Endometrium (tissue), 2 donors: ENCODE results near the gene PLA1A.
"Not testable (repeated sequence)": the region's sequence is repeated elsewhere in the genome, so short reads cannot be mapped to it uniquely, and the experiment has no call there.

Source experiments
- FAIRE-seq: peaks from 2 replicates; lab custom pipeline; 2012; peaks lifted over from hg19 to GRCh38; lab: Jason Lieb, UNC
- donor health status: control.
- donor health status: control.

PLA1A gene, protein sequence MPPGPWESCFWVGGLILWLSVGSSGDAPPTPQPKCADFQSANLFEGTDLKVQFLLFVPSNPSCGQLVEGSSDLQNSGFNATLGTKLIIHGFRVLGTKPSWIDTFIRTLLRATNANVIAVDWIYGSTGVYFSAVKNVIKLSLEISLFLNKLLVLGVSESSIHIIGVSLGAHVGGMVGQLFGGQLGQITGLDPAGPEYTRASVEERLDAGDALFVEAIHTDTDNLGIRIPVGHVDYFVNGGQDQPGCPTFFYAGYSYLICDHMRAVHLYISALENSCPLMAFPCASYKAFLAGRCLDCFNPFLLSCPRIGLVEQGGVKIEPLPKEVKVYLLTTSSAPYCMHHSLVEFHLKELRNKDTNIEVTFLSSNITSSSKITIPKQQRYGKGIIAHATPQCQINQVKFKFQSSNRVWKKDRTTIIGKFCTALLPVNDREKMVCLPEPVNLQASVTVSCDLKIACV

DNA sequence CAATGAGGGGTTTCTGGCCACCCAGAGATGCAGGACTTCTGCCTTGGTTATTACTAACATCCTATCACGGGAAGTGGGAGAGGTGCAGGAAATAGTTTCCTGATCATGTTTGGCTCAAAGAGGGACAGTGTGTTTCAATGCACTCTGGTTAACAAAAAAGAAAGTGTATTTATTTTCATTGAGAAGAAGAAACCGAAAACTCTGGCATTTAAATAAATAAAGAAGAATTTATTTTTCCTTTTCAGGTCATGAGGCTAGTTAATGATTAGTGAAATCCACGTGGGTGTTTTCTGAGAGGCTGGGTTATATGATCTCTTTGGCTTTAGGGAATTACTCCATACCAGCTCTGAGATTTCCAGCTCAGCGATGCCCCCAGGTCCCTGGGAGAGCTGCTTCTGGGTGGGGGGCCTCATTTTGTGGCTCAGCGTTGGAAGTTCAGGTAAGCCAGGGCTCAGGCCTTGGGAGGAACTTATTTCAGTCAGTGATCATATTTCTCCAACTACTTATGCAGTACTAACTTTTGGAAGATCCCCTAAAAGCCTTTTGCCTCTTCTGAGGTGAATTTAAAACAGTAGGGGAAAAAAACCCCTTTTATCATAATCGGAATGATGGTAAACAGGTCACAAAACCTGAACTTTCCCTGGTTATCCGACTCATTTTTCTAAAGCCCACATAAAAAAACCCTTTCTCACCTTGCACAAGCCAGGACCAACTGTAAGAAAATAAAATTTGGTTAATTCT is at the start of gene PLA1A:
PLA1A (plus strand) TSS at position 338 of the 741 bp plus-strand sequence; CDS start at position 367, 29 bp downstream.
- FAIRE-seq, result no peak

DNA sequence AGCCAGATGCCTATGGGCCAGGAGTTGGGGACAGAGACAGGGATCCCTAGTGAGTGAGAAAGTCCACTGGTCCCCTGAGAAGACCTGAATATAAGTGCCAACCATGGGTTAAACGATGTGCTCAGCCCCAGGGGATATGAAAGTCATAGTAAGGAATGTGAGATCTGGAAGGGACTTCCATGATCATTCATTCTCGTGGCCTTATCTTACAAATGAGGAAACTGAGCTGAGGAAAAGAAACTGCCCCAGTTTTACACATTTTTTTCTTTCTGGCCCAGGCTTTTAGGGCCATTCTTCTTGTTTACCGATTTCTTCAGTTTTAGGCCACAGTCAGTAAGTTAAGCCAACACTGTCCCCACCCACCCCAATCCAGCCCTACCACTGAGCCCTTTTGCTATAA is 49.3 kb upstream of the PLA1A start:
- FAIRE-seq, result no peak

DNA sequence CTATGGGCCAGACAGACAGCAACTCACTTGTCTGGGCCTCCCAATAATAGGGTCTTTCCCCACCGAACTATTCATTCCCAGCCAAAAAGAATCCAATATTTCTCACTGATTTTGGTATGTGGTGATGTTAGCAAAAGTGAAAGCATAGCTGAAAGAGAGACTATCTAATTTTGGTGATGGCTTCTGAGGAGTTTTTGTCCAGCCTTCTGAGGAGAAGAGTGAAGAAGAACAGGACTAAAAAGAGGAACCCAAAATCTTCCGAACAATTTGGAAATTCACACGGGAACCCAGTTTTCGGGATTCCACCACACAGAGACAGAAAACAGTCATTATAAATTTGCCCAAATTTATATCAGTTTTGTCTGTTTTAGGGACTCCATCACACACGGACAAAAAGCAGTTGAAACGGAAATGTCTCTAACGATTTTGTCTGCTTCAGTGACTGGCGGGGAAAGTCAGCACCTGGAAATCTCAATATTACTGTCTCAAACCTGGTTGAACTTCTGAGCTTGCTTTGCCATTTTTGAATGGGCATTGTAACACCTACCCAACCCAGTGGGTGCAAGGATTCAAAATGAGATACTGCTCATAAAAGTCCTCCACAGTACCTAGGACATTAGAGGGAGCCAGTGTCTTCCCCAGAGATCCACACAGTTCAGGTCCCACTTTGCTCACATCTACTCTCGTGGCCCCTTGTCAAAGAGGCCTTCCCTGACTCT is 47.3 kb upstream of the PLA1A start:
- FAIRE-seq, result no peak

DNA sequence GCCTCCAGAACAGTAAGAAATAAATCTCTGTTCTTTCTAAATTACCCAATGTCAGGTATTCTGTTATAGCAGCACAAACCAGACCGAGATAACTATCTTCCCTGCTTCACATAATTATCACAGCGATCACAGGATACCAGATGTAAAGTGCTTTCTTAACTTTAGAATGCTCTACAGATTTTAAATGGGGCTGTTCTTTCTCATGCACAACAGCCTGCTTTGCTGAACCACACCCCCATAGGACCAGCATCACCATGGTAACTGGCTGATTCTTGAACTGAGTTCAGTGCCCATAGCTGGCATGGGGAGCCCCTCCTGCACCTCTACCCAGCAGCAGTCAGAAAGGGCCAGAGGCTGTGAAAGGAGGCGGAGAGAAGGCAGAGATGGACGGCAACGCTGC is 46.1 kb upstream of the PLA1A start:
- FAIRE-seq, result no peak

DNA sequence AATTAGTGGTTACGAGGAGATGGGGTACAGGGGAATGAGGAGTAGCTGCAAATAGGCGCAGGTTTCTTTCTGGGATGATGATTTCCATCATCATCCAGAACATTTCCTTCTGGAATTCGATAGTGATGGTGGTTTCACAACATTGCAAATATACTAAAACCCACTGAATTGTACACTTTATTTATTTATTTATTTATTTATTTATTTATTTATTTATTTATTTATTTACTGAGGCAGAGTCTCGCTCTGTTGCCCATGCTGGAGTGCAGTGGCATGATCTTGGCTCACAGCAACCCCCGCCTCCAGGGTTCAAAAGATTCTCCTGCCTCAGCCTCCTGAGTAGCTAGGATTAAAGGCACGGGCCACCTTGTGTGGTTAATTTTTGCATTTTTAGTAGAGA is 44.8 kb upstream of the PLA1A start:
- not testable (repeated sequence) for FAIRE-seq

DNA sequence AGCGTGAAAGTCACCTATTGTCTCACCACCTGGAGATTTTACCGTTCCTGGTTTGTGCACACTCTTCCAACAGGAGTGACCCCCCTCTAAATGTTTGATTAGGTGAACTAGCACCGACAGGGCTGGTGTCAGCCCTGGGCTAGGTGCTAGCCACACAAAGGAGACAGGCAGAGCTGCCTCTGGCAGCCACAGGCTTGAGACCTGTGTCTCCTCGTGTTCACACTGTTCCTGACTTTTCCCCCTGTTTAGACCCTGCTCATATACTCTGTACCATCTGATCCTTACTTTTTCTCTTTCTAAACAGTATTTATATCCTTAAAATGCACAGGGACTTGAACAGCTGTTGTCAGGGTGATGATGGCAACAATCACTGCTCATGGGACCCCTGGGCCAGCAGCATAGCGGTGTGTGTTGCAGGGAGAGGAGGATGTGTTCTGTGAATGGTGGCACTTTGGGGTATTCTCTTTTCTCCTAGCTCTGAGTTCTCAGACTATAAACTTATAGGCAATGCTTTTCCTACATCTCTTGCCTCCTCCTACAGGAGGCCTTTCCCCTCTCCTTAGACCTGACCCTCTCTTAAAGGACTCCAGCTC is 43.8 kb upstream of the PLA1A start:
- FAIRE-seq, result no peak

DNA sequence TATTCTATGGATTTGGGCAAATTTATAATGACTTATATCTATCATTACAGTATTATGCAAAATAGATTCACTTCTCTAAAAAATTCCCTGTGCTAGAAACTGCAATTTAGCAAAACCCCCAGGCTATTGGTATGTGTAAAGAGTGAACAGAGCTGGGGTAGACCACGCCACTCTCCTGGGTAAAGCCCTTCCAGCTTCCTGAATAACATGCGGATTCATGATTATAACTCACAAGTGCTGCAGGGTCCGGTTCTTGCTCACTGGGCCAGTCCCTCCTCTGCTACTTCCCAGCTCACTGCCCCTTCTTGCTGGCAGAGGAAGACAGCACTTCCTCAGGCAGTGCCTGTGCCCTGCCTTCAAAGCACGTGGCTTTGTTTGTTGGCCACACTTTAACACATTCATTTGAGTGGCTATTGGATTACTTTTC is 42.4 kb upstream of the PLA1A start:
- FAIRE-seq, result no peak

DNA sequence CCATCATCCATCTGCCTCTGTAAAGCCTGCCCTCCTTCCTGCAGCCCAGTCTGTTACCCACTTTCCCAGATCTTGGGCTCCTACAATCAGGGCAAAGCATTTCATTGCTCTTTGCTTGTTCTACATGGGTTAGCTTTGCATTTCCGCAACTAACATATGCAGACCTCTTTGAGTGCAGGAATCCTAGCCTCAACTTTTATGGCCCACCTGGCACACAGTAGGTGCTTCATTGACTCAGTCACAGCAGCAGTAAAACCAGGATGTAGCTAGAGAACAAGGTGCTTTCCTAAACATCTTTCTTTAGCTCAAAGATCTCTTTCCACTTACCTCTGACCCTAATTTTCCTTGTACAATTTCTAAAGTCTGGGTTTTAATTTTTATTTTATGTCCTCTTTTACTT is 41.8 kb upstream of the PLA1A start:
- FAIRE-seq, result no peak

DNA sequence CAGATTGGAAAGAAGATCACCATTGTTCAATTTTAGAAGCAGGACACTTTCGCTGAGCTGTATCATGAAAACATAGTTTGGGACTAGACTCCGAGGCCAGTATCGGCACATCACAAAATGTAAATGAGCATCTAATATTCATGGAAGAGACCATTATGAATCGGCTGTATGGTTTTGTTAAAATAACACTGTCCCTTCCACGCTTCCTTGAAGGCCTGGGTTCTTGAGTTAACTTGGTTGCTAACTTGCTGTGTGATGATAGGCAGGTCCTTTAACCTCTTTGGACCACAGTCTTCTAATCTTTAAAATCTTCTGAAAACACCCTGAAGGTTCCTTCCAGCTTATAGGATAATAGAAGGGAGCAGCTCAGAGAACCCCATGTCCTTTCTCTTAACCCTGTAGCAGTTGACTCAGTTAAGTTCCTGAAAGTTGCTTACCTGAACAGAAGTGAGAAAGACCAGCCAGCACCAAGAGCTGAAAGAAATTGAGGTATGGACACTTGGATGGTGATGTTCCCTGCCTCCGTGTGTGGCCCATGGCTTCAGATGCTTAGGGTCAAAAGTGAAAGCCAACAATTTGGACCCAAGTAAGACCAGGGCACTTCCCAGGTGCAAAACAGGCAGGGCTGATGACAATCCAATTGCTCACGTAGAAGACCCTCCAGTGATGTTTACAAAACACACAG is 40.4 kb upstream of the PLA1A start:
- no peak for FAIRE-seq

DNA sequence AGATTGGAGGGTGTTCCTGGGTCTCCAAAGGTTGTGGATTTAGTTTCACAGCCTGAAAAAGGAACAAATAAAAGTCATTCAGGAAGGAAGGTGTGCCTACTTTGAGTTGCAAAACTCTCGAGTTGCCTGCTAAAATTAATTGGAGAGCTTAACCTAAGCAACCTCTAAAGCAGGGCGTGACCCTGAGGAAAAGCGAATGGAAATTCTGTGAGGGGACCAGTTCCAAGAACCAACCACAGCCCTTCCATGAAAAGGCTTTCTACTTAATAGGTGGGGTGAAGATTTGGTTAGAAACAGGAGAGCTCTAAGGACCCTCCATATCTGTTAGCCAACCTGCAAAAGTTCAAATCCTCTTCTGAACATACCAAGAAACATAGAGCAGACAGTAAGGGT is 39.8 kb upstream of the PLA1A start:
- no peak for FAIRE-seq

DNA sequence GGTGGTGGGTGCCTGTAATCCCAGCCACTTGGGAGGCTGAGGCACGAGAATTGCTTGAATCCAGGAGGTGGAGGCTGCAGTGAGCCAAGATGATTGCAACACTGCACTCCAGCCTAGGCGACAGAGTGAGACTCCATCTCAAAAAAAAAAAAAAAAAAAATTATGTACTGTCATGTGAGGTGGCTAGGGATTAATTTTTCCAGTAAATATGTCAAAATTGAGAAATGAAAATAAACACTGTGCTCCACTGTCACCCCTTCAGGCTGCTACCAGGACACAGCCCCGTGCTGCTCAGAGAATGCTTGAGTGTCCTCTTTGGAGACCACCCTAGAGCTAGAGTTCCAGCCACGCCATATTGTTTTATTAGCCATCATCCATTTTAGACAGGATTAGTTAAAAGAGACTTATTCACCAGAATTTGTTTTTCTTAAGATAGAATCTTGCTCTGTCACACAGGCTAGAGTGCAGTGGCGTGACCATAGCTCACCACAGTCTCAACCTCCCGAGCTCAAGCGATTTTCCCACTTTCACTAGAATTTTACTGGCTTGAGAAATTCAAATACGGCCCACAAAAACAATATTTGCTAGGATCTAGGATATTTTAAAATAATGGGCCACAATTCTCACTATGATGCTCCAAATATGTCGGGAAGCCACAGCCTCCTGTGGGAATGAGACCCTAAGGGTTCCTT is 38.9 kb upstream of the PLA1A start:
- no peak for FAIRE-seq

DNA sequence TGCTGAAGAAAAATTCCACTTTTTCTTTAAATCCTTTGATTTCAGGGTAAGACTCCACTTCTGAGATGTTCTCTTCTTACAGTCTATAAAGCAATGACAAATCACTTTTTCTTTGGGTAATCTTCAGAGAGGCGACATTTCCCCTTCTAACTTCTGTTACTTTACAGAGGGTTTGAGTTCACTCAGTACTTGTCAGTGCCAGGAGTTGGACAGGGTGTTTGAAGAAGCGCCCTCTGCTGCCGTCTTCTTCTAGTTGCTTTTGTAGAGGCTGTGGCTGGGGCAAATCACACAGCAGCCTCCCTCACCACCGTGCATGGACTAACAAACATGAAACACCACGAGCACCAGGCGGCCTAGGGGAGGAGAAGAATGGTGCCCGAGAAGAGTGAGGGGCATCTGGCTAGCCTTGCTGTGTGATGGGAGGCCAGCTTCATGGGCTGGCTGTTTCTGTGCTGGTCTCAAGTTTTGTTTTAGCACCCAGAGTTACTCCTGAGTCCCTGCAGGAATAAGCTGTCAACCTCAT is 38.2 kb upstream of the PLA1A start, which contains the start of gene CD80:
CD80 (minus strand) TSS at position 174 of the 523 bp plus-strand sequence. CDS start 1,886 bp downstream, outside the sequence.
- no peak for FAIRE-seq

DNA sequence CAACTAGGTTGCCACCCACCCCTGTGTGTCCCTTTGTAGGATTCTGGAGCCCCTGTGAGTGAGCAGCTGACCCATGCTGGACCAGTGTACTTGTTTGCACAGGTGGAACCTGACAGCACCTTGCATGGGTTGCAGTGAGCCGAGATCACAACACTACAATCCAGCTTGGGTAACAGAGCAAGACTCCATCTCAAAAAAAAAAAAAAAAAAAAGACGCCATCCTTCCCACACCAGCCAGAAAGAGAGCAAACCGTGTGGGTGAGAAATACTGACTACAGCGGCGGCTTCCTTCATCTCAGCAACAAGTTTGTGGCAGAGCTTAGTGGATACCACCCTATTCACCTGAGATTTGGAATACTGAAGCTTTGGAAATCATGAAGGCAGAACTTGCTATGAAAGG is 37.5 kb upstream of the PLA1A start:
- FAIRE-seq, result no peak

DNA sequence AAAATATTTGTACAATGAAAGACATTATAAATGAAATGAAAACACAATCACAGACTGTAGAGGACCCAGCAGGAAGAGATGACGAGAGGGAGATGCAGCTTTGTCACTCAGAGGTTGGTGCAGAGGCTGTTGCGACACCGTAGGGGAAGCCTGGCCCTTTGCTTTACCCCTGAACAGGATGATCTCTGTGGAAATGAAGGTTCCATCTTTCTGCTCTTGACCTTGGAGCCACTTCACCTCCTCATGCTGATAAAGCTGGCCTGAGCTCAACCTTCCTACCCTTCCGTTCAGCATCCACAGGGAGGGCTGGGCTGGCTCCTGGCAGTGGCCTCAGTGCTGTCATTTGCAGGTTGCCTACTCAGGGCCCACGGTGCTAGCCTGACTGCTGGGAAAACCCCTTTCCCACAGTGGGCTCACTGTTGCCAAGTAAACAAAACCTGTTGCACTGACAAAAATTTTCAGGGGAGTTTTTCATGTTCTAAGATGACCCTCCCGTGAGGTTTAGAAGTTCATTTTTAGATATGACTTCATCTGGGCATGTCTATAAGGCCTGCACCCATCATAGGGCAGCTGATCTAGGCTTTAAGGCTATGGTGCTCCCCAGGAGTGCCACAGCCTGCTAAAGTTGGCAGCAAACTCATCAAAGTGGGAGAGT is 35.3 kb upstream of the PLA1A start:
- no peak for FAIRE-seq

DNA sequence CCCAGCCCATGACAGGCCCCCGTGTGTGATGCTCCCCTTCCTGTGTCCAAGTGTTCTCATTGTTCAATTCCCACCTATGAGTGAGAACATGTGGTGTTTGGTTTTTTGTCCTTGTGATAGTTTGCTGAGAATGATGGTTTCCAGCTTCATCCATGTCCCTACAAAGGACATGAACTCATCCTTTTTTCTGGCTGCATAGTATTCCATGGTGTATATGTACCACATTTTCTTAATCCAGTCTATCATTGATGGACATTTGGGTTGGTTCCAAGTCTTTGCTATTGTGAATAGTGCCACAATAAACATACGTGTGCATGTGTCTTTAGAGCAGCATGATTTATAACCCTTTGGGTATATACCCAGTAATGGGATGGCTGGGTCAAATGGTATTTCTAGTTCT is 34.4 kb upstream of the PLA1A start:
- not testable (repeated sequence) for FAIRE-seq

DNA sequence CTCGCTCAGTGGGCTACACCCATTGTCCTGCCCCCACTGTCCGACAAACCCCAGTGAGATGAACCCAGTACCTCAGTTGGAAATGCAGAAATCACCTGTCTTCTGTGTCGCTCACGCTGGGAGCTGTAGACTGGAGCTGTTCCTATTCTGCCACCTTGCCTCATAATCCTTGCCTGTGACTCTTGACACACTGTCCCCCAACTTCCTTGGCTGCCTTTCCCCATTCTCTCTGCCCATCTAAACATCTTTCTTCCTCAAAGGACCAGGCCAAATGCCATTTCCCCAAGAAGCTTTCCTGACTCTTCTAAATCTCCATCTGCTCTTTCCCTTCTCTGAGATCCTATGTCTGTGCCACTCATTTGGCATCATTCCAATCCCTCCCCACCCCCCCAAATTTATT is 28.5 kb upstream of the PLA1A start:
- no peak for FAIRE-seq

DNA sequence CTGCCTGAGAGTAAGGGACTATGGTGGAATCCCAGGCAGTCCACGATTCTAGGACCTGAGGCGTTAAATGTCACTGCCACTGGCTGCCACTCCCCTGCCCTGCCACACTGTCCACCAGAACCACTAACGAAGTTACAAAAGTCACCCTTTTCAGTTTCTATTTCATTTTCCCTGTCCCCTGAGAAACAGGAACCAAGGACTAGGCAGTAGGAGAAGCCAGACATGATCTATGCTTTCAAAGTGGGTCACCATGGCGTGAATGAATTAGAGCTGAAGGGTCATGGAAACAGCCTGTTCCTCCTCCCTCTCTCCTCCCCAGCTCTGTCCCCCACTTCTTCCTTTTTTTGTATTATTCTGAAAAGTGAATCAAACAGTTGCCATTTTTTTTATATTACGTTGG is 27.5 kb upstream of the PLA1A start:
- FAIRE-seq, result no peak

DNA sequence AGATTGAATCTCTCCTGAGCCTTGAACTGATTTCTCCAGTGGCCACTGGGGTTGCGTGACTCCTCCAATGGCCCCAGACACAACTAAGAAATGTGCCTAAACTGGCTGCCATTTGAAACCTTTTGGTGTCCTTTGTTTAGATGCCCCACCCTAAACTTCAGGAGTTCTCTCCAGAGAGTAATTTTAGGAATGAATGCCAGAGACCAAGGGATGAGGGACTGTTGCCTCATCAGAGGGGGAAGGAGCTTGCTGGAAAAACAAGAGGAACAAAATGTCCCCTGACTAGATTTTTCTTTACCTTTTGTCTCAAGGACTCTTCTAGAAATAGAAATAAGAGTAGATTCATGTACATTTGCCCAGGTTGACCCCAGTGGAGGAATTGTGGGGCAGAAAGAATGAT is 26.5 kb upstream of the PLA1A start:
- FAIRE-seq, result no peak

DNA sequence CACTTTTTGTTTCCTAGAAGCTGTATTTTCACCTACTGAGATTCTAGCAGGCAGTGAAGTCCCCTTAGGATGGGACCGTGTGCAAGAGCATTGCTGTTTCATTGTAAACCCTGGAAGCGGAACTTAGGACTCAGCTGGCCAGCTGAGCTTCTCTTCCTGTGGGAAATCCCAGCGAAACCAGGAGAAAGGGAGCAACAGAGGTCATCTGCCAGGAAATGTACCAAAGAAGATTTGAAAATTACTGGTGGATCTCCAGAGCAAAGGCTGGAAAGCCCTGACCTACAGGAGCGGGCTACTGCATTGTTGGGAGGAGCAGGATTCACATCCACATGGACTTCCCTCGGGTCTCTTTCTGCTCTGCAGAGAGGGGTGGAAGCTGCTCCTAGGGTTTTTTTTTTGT is 26.0 kb upstream of the PLA1A start:
- FAIRE-seq, result no peak

DNA sequence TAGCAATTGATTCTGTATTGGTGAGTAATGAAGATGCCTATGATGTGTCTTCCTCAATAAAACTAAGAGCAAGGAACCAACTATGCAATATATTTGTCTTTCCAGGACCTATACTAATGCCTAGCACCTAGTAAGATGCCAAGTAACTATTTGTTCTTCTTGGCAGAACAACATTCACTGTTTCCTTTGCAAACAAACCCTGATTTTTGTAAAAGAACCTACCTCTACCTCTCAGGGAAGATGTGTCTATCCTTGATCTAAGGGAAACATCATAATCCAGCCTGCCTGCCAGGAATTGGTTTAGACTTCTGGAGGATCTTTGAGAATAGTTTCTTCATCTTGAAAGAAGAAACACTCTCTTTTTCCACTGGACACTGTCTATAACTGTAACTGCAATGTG is 22.2 kb upstream of the PLA1A start:
- no peak for FAIRE-seq
